Esophagus muscularis mucosa (tissue), 4 donors: ENCODE measurements around the gene MACROD2. TPM values are rescaled to one million over a fixed set of nuclear protein-coding genes. Genes with fewer than 3 reads are reported as not detected.

Experiments
- DNase-seq: peaks from one replicate; pipeline ENCODE4 v3.0.0-alpha.2; 2017; ENCODE audit errors: extremely low spot score
- H3K27ac ChIP-seq, 4 donors: fragments of 200-600 bp; sonication (generic); replicated peaks in 1 of 4; 1 replicate in 3 of 4; 2 replicates in 1 of 4; pipeline ENCODE4 v1.5.1; 2016 to 2019; ENCODE audit warnings: mild to moderate bottlenecking in 1 of 4
- H3K27me3 ChIP-seq, 4 donors: fragments of 200-600 bp; sonication (generic); one replicate each; pipeline versions ENCODE4 v1.5.1 to v1.6.0; 2016 to 2019
- H3K36me3 ChIP-seq, 4 donors: fragments of 200-600 bp; sonication (generic); one replicate each; pipeline ENCODE4 v1.5.1; 2016 to 2019
- H3K4me1 ChIP-seq, 4 donors: fragments of 200-600 bp; sonication (generic); one replicate each; pipeline ENCODE4 v1.5.1; 2016 to 2019
- H3K4me3 ChIP-seq, 4 donors: fragments of 200-600 bp; sonication (generic); 1 replicate in 2 of 4; 2 replicates in 2 of 4; pipeline ENCODE4 v1.5.1; 2016 to 2019; ENCODE audit warnings: mild to moderate bottlenecking in 4 of 4, moderate library complexity in 1 of 4
- H3K9me3 ChIP-seq, 4 donors: fragments of 200-600 bp; sonication (generic); 1 replicate in 3 of 4; 2 replicates in 1 of 4; pipeline ENCODE4 v1.5.1; 2016 to 2019
- EP300 ChIP-seq: sonication (generic); formaldehyde crosslinking; IDR thresholded peaks from one replicate; pipeline ENCODE4 v1.6.1; 2017; ENCODE audit warnings: antibody characterized with exemption
- POLR2A ChIP-seq: fragments of 450-650 bp; IDR thresholded peaks from one replicate; pipeline ENCODE4 v1.6.1; 2017; ENCODE audit warnings: antibody characterized with exemption, moderate library complexity, mild to moderate bottlenecking, low read depth
- POLR2AphosphoS5 ChIP-seq, 2 donors: sonication (generic); formaldehyde crosslinking; IDR thresholded peaks; one replicate each; pipeline ENCODE4 v1.6.1; 2017; ENCODE audit warnings: antibody characterized with exemption in 2 of 2
- WGBS: methylation state at CpG from one replicate; pipeline ENCODE4 v1.1.5; 2018; 5-methylcytosine and 5-hydroxymethylcytosine counted together
- intact Hi-C: fragments of 100-400 bp; cut with DNase I; formaldehyde crosslinking; loops from one replicate; pipeline ENCODE4 v1.15.1; 2023
- total RNA-seq, 4 donors: library from RNA; depleted of rRNA; stranded (reverse); fragments of >200 nt; gene quantifications; one replicate each; pipeline versions ENCODE4 v1.1.0 to v1.2.1, GENCODE V29; 2016
- TF ChIP-seq, protein P1 (sequence below), 3 experiments: fragments of 200-600 bp in 2 of 3; fragments of 450-650 bp in 1 of 3; sonication (generic) in 2 of 3; IDR thresholded peaks; one replicate each; pipeline ENCODE4 v1.5.1; 2017 to 2019; ENCODE audit warnings: antibody characterized with exemption in 3 of 3, mild to moderate bottlenecking in 2 of 3, moderate library complexity in 1 of 3

Gene MACROD2
- total RNA-seq, 4 donors from 2014 or later = 1.4 to 3.6 (median 2.6) TPM

DNA sequence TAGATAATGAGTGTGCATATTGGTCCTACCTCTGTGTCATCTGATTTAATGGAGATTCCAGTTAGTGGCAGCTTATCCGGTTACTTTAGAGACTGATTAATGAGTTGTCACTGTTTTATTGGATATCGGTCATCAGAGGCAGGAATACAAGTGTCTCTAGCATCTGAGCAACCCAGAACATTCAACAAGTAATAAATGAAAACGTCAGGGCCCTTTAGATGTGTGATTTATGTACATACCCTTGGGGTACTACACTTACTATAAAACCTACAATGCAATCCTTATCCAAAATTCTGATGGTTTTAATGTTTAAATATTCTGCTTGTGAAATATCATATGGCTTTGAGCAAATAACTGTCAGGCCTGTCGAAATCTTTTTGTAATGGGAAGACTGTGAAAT is 1460.0 kb downstream of the MACROD2 start:
- intact Hi-C loops = no loop called here
- DNase-seq = no peak
- H3K27me3 ChIP-seq = no peaks in the 10 kb centered on the region
- H3K4me1 ChIP-seq = no peaks in the 10 kb centered on the region
- no peak overlapping the region for H3K27ac ChIP-seq
- TF ChIP-seq POLR2A (no peak), POLR2AphosphoS5 (IDR thresholded peaks at IDR 0.05) (no peak), EP300 (no peak)
- TF ChIP-seq, protein P1, sequence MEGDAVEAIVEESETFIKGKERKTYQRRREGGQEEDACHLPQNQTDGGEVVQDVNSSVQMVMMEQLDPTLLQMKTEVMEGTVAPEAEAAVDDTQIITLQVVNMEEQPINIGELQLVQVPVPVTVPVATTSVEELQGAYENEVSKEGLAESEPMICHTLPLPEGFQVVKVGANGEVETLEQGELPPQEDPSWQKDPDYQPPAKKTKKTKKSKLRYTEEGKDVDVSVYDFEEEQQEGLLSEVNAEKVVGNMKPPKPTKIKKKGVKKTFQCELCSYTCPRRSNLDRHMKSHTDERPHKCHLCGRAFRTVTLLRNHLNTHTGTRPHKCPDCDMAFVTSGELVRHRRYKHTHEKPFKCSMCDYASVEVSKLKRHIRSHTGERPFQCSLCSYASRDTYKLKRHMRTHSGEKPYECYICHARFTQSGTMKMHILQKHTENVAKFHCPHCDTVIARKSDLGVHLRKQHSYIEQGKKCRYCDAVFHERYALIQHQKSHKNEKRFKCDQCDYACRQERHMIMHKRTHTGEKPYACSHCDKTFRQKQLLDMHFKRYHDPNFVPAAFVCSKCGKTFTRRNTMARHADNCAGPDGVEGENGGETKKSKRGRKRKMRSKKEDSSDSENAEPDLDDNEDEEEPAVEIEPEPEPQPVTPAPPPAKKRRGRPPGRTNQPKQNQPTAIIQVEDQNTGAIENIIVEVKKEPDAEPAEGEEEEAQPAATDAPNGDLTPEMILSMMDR (IDR thresholded peaks at IDR 0.05) = no peak
- H3K4me3 ChIP-seq = no peak overlapping the region
- no peaks in the 10 kb centered on the region for H3K36me3 ChIP-seq
- 68% methylated on average over 4 of the region's 4 CpGs for WGBS
- H3K9me3 ChIP-seq = no peaks in the 10 kb centered on the region

- Histone ChIP-seq H3K4me3 (no peak overlapping the region), H3K27me3 (no peaks in the 10 kb centered on the region), H3K9me3 (no peaks in the 10 kb centered on the region), H3K36me3 (no peaks in the 10 kb centered on the region), H3K4me1 (no peaks in the 10 kb centered on the region), H3K27ac (no peak overlapping the region)
- DNase-seq = no peak
- no peak for TF ChIP-seq EP300
- TF ChIP-seq, protein P1 (IDR thresholded peaks at IDR 0.05) = no peak
- WGBS = 91% methylated on average over 4 of the region's 4 CpGs
- intact Hi-C loops = no loop called here
Measured at GRCh38 chr20:15461938-15462337, 1466.6 kb downstream of the MACROD2 start.

DNA sequence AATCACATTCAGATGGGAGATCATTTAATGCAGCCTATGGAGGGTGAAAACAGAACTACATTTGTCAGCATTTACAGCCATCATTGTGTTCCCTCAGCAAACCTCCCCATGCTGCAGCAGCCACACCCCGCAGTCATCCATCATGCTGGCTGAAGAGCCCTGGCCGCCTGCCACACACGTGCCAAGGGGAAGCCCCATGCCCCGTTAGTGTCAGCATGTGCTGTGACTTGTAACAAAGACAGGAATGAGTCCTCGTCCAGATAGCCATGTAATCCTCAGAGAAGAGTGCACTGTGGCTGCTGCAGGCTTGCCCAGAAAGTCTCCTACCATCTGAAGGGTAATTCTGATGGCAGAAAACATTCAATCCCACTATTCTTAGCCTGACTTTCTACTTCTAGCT is 1480.2 kb downstream of the MACROD2 start:
- 20% methylated on average over 5 of the region's 5 CpGs for WGBS
- no peak overlapping the region for H3K27ac ChIP-seq
- TF ChIP-seq, protein P1 (IDR thresholded peaks at IDR 0.05) = no peak
- no peak for TF ChIP-seq POLR2A
- no peak for TF ChIP-seq POLR2AphosphoS5 (IDR thresholded peaks at IDR 0.05)
- TF ChIP-seq EP300 = no peak
- H3K4me3 ChIP-seq = no peak overlapping the region
- no peaks in the 10 kb centered on the region for H3K9me3 ChIP-seq
- no peaks in the 10 kb centered on the region for H3K27me3 ChIP-seq
- no peaks in the 10 kb centered on the region for H3K36me3 ChIP-seq
- DNase-seq = no peak
- intact Hi-C loops = no loop called here
- H3K4me1 ChIP-seq = peaks cover 0 to 6% (median 2%) of the 10 kb centered on the region in 4 donors

GRCh38 chr20:15476186-15476585 is 1480.9 kb downstream of the MACROD2 start:
- peaks cover 0 to 6% (median 2%) of the 10 kb centered on the region in 4 donors for H3K4me1 ChIP-seq
- no peaks in the 10 kb centered on the region for H3K36me3 ChIP-seq
- TF ChIP-seq POLR2A (no peak), POLR2AphosphoS5 (IDR thresholded peaks at IDR 0.05) (no peak), EP300 (no peak)
- TF ChIP-seq, protein P1 (IDR thresholded peaks at IDR 0.05) = no peak
- no peaks in the 10 kb centered on the region for H3K9me3 ChIP-seq
- intact Hi-C loops = no loop called here
- no peak for DNase-seq
- no peaks in the 10 kb centered on the region for H3K27me3 ChIP-seq
- H3K4me3 ChIP-seq = no peak overlapping the region
- 82% methylated on average over 2 of the region's 2 CpGs for WGBS
- no peak overlapping the region for H3K27ac ChIP-seq

DNA sequence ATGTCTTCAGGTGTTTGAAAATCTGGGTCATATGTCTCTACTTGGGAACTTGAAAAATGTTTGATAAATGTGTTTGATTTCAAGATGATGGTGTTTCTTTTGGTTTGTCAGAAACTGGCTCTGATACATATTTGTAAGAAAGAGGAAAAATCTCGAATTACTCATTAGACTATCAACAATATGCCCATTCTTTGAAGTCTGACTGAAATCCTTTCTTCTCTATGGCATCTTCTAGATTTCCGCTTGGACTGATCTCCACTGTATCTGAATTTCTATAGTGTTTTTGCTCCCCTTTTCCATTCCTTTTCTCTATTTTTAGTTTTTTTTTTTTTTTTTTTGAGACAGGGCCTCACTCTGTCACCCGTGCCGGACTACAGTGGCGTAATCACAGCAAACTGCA is 1481.5 kb downstream of the MACROD2 start:
- intact Hi-C loops = no loop called here
- peaks cover 0 to 6% (median 2%) of the 10 kb centered on the region in 4 donors for H3K4me1 ChIP-seq
- no peaks in the 10 kb centered on the region for H3K9me3 ChIP-seq
- H3K36me3 ChIP-seq = no peaks in the 10 kb centered on the region
- no peak overlapping the region for H3K27ac ChIP-seq
- H3K4me3 ChIP-seq = no peak overlapping the region
- no peaks in the 10 kb centered on the region for H3K27me3 ChIP-seq
- DNase-seq = no peak
- 94% methylated on average over 5 of the region's 5 CpGs for WGBS
- TF ChIP-seq POLR2A = no peak
- TF ChIP-seq, protein P1 (IDR thresholded peaks at IDR 0.05) = no peak
- no peak for TF ChIP-seq EP300
- no peak for TF ChIP-seq POLR2AphosphoS5 (IDR thresholded peaks at IDR 0.05)
